NCI-H460 (cell line): Measurements from ENCODE around the gene TEAD3. TPM values are rescaled to one million over a fixed set of nuclear protein-coding genes. Genes with fewer than 3 reads are reported as not detected.
"Not testable (repeated sequence)": the region's sequence is repeated elsewhere in the genome, so short reads cannot be mapped to it uniquely, and the experiment has no call there.

Experiments used
- DNase-seq: peaks from one replicate; pipeline ENCODE4 v3.0.0-alpha.2; 2016; ENCODE audit warnings: low read depth; ENCODE audit errors: extremely low read depth
- total RNA-seq: library from RNA; depleted of rRNA; stranded (reverse); fragments of >200 nt; shearing (Covaris generic); gene quantifications from 2 replicates; pipeline ENCODE4 v1.2.3, GENCODE V29; 2014

The TEAD3 gene
- total RNA-seq, 1 experiment from 2014 or later, result 2.4 TPM

GRCh38 chr6:35454391-35455110, 42.3 kb downstream of the TEAD3 start:
- no peak for DNase-seq

GRCh38 chr6:35453236-35453635, 43.6 kb downstream of the TEAD3 start:
- DNase-seq, result no peak

DNA sequence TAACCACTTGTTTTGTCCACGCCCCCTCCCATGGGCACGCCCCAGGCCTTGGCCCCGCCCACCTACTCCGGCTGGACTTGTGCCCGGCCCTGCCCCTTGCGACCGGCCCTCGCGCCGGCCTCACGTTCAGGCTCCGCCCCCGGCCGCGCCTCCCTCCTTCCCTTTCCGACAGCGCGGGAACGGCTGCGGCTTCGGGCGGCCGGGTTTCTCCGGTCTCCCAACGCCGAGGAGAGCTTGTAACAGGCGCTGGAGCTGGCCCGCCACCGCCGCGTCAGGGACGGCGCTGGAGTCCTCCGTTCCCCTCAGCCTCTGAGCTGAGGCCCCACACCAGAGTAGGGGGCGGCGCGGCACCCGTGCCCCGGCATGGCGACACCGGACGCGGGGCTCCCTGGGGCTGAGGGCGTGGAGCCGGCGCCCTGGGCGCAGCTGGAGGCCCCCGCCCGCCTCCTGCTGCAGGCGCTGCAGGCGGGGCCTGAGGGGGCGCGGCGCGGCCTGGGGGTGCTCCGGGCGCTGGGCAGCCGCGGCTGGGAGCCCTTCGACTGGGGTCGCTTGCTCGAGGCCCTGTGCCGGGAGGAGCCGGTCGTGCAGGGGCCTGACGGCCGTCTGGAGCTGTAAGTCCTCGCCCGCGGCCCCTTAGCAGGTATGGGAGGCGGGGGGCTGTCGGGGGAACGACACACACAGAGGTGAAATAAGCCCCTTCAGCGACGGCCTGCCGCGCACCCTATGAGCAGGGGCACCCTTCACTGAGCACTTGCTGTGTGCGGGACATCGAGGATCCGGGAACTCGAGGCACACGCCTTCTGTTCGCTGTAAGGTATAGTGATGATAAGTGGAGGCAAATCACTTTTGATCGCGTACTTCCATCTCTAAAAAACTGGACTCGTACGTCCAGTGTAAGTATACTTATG, 44.4 kb downstream of the TEAD3 start, which contains the start of gene FANCE:
FANCE (plus strand) TSS at position 156 of the 908 bp plus-strand sequence; CDS start at position 364, 208 bp downstream.
- DNase-seq, result peak; percentile 82

DNA sequence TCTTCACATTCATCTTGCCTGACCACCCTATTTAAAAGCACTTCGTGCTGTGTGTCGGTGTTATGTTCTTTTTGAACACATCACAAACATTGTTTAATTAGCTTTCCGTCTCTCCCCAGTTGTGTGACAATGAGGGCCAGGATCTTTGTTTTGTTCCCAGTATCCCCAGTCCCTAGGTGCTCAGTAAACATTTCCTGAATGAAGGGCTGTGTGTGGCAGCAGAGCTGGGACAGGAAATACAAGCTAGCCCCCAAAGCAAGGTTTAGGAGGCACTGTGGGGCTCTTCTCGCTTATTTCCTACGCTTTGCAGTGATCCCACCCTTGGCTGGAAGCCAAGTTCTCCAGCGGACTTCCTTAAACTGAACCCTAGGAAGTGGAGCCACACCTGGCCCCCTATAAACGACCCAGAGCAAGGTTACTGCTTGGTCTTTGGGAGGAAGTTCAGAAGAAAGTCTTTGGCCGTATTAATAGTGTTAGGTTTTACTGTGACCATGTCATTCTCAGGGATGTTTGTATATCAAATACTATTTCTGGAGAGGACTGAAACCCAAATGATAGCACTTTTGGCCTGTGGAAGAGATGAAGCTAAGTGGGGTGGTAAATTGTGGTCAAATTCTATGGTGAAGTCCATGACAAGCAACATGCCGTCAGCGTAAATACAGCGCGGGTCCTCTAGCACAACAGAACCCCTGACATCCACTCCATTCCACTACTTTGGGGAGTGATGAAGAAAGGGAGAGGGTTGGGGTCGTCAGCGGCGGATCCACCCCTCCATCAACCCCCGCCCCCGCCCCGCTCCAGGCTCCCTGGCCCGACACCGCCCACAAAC, 45.3 kb downstream of the TEAD3 start:
- DNase-seq, result no peak

DNA sequence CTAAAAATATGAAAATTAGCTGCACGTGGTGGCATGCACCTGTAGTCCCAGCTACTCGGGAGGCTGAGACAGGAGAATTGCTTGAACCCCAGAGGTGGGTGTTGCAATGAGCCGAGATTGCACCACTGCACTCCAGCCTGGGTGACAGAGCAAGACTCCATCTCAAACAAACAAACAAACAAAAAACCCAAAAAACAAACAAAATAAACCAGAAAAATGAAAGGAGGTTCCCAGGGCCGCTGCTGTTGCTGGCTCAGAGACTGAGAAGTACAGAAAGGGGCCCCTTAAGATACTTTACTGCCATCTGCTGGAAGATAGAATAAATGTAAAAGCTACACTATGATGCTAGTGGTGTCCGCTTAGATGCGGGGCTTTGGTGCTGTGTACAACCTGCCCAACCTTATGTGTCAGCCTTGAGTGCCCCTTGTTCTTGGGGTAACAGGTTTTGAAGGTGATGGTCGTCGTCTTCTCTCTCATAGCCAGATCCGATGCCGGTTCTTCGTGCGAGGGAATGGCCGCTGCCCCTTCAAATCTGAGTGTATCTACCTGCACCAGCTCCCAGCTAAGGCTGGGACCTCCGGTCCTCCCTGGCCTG, 47.5 kb downstream of the TEAD3 start:
- peak; percentile 53 for DNase-seq

DNA sequence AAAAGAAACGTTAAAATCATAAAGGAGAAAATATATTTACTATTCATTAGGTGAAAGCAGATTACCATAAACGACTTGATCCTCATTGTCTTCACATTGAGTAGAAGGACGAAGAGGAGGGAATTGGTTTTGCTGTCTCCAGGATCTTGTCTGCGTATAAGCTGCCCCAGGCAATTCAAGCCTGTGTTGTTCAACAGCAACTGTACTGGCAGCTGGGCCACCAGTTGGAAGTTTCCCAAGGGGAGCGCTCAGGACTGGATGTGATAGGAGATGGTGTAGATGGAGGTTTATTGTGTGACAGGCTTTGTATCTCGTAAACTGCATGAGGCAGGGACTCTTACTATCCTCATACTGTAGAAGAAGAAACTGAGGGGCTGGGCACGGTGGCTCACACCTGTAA, 48.7 kb downstream of the TEAD3 start:
- DNase-seq, result no peak

DNA sequence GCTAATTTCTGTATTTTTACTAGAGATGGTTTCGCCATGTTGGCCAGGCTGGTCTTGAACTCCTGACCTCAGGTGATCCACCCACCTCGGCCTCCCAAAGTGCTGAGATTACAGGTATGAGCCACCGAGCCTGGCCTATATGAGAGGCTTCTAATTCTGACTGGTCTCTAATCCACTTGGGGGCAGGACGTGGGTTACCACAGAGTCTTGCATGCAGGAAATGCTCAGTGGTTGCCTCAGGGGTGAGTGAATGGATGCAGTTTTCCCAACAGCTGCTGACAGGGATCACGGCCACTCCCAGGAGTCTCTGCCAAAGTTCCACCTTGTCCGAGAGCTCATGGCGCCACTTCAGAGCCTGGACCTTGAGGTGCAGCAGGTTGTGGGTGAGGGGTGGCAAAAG, 51.2 kb downstream of the TEAD3 start:
- DNase-seq, result no peak

DNA sequence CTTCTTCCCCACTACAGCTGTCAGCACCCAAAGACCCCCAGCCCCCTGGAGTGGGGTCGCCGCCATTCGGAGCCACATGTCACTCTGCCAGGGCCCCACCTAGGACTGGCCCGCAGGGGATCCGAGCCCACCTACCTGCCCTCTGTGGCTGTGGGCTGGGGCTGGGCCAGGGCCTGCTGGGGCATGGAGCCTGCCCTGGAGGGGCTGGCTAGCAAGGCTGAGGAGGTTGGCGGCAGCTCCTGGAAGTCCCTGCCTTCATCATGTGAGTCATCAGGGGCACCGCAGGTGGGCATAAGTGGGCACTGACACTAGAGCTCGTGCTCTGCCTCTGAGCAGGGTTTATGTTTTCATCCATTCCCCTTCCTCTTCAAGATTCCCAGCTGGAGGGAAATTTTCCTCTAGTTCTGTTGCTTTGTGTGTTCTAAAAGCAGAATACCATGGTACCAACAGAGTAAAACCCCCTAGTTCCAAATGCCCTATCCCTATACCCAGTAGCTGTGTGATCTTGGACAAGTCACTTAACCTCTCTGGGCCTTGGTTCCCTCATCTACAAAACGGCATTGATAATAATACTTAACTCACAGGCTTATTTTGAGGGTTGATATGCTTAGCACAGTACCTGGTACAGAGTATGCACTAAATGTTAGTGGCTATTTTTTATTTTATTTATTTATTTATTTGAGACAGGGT, 53.4 kb downstream of the TEAD3 start:
- DNase-seq, result no peak

DNA sequence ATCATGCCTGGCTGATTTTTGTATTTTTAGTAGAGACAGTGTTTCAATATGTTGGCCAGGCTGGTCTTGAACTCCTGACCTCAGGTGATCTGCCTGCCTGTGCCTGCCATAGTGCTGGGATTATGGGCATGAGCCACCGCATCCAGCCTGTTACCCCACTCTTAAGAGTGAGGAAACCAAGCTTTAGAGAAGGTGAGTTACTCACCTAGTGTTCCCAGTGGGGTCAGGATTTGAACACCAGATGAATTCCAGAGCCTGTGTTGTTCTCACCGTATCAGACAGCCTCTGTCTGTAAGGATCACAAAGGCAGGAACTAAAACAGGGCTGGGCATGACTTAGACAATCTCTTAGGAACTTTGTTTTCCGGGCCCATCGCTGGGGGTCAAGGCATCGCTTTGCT, 54.2 kb downstream of the TEAD3 start:
- no peak for DNase-seq

DNA sequence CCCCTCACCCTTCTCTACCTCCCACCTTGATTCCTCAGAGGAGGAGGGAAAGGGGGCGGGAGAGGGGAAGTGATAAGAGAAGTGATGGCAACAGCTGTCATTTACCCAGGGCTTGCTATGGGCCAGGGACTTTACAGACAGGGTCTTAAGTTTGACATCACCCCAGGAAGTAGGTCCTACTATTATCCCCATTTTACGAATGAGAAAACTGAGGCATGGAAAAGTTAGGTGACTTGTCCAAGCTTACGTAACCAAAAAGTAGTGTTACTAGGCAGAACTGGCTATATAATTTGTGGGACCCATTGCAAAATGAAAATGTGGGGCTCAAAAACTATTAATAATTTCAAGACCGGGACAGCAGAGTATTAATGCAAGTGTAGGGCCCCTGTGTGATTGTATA, 55.2 kb downstream of the TEAD3 start:
- no peak for DNase-seq

DNA sequence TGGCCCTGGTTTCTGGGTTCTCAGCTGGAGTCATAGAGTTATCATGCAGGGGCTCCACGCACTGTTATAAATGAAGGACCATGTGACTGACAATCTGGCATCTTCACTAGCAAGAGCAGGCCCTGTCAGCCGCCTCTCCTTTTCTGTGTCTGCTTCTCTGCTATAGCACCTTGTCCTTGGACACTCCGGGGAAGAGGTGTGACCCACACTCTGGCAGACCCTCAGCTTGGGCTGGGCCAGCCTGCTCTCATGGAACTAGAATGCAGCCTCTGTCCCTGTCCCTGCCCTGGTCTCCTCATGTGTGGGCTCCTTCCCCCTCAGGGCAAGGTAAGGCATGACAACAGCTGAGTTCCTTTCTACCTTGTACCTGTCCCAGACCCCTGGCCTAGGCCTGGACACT, 55.7 kb downstream of the TEAD3 start:
- DNase-seq, result no peak

DNA sequence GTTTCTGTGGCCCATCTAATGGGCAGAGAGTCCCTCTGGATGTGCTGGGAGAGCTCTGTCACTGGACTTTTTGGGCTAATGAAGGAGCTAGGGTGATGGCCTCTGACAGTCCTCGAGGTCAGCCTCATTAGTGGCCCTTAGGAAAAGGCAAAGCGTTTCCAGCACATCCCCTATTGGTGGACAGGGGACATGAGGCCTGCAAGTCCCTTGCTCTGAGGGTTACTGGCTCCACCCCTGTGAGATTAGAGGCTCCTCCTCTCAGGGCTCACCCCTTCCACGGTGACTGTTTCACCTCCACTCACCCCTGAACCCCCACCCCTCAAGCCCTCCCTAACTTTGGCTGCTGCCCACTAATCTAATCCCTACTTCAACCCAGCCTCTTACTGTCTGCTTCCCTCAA, 57.6 kb downstream of the TEAD3 start:
- no peak for DNase-seq

- DNase-seq, result not testable (repeated sequence)
These were observed 58.4 kb downstream of the TEAD3 start for GRCh38 chr6:35438378-35439065.

DNA sequence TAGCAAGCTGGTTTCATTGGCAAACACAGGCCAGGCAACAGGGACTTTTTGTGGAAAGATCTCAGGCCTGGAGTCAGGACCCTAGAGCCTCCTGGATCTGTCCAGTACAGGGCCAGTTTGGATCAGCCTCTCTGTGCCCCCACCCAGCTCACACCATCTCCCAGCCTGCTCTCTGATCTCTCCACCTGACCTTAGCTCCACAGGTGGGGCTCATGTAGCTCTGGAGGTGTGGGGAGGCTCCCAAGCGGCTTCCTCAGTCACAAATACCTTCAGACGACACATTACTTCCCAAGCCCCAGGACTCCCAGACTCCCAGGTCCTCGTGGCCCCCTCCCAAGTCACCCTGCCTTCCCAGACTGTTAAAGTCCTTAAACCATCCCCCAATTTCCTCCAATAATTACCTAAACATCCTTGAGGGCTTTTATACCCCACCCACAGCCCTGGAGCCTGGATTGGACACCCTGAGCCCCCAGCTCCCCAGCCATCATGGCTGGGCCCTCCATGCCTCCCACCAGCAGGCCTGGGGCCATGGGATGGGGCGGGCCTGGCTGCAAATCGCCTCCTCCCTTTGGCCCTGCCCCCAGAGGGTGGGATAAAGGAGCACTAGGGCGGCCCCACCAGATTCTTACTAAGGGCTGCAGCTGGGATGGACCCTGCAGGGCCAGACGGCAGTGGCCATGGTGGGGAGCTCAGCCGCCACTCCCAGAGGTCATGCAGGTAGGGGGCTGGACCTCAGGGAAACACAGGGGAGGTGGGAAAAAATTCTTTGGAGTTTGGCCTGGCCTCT, 60.6 kb downstream of the TEAD3 start:
- DNase-seq, result no peak

- DNase-seq, result no peak
These were observed 61.6 kb downstream of the TEAD3 start for GRCh38 chr6:35435074-35435837.

GRCh38 chr6:35432702-35433101, 64.2 kb downstream of the TEAD3 start:
- DNase-seq, result not testable (repeated sequence)

DNA sequence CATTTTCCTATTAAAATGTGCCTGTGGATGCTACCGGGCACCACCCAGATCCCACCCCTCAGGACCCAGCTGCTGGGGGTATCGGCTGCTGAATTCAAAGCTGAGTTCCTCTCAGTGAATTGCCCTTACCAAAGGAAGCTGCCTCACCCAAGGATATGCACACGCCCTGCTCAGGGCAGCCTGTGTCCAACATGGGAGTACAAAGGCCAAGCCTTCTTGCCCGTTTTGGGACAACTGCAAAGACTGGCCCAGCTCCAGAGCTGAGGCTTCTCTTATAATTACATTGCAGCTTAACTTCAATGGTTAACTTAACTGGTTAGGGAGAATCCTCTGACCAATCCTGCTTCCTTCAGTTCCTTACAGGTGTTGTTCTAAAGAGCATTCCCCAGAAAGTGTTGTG, 64.6 kb downstream of the TEAD3 start:
- no peak for DNase-seq

- no peak for DNase-seq
These were observed 67.4 kb downstream of the TEAD3 start for GRCh38 chr6:35429463-35429862.
